Stimulated activated CD4-positive, alpha-beta T cell treated with anti-CD3 and anti-CD28 coated beads, Interleukin-15, amount 100 ng/mL, for 1 hour (primary cell): ENCODE data around the gene PRKCE.

Source experiments
- DNase-seq, 2 donors: peaks; one replicate each; pipeline ENCODE4 v3.0.0-alpha.2; 2020; ENCODE audit warnings: low read depth in 1 of 2, low spot score in 1 of 2

PRKCE gene

GRCh38 chr2:45750484-45750883 is 99.0 kb downstream of the PRKCE start:
- DNase-seq: no peak

- DNase-seq: no peak
Observed at GRCh38 chr2:45753381-45753780, 101.9 kb downstream of the PRKCE start.

GRCh38 chr2:45754131-45755010 is 102.9 kb downstream of the PRKCE start:
- DNase-seq: no peak

GRCh38 chr2:45755585-45756335 is 104.3 kb downstream of the PRKCE start:
- DNase-seq: no peak

- no peak for DNase-seq
Observed at GRCh38 chr2:45758018-45758417, 106.5 kb downstream of the PRKCE start.

- DNase-seq: no peak
Observed at GRCh38 chr2:45759310-45759851, 107.9 kb downstream of the PRKCE start.

- DNase-seq: no peak
Observed at GRCh38 chr2:45761635-45762034, 110.2 kb downstream of the PRKCE start.

- DNase-seq: no peak
Observed at GRCh38 chr2:45763255-45763654, 111.8 kb downstream of the PRKCE start.

- no peak for DNase-seq
Observed at GRCh38 chr2:45763797-45764196, 112.3 kb downstream of the PRKCE start.

- no peak for DNase-seq
Observed at GRCh38 chr2:45765007-45765727, 113.7 kb downstream of the PRKCE start.

GRCh38 chr2:45765728-45766254 is 114.3 kb downstream of the PRKCE start:
- DNase-seq: no peak

GRCh38 chr2:45768208-45768607 is 116.7 kb downstream of the PRKCE start:
- no peak for DNase-seq

GRCh38 chr2:45769056-45769455 is 117.6 kb downstream of the PRKCE start:
- DNase-seq: no peak

GRCh38 chr2:45769854-45770576 is 118.5 kb downstream of the PRKCE start:
- no peak for DNase-seq

- no peak for DNase-seq
Observed at GRCh38 chr2:45770811-45771210, 119.3 kb downstream of the PRKCE start.

GRCh38 chr2:45771261-45771660 is 119.8 kb downstream of the PRKCE start:
- no peak for DNase-seq

GRCh38 chr2:45772038-45772437 is 120.6 kb downstream of the PRKCE start:
- DNase-seq: no peak

- DNase-seq: no peak
Observed at GRCh38 chr2:45773909-45774308, 122.4 kb downstream of the PRKCE start.

GRCh38 chr2:45774688-45775244 is 123.3 kb downstream of the PRKCE start:
- DNase-seq: no peak
